ENCODE results near the gene ARHGAP24.

The ARHGAP24 gene

GRCh38 chr4:85508654-85509053 is 33.7 kb downstream of the ARHGAP24 start:
- Histone ChIP-seq H3K9me3 (ENCODE audit: severe bottlenecking) (no peaks in the 10 kb centered on the region), H3K36me3 (ENCODE audit: low read depth) (no peaks in the 10 kb centered on the region), H3K27ac (ENCODE audit: poor library complexity, severe bottlenecking) (no peak overlapping the region), H3K4me1 (ENCODE audit: insufficient read depth, poor library complexity, severe bottlenecking) (no peaks in the 10 kb centered on the region), H3K27me3 (ENCODE audit: insufficient read depth, poor library complexity, severe bottlenecking) (no peaks in the 10 kb centered on the region), H3K4me3 (ENCODE audit: severe bottlenecking) (no peak overlapping the region)
- ATAC-seq (ENCODE audit: low read depth) (no peak), DNase-seq (ENCODE audit: low spot score) (no peak)
- no peak for TF ChIP-seq CTCF (IDR thresholded peaks at IDR 0.05; ENCODE audit: poor library complexity, severe bottlenecking)

GRCh38 chr4:85509882-85510631 is 35.1 kb downstream of the ARHGAP24 start:
- TF ChIP-seq CTCF (IDR thresholded peaks at IDR 0.05; ENCODE audit: poor library complexity, severe bottlenecking) = no peak
- Histone ChIP-seq H3K27ac (ENCODE audit: poor library complexity, severe bottlenecking) (no peak overlapping the region), H3K4me3 (ENCODE audit: severe bottlenecking) (no peak overlapping the region), H3K9me3 (ENCODE audit: severe bottlenecking) (no peaks in the 10 kb centered on the region), H3K27me3 (ENCODE audit: insufficient read depth, poor library complexity, severe bottlenecking) (no peaks in the 10 kb centered on the region), H3K36me3 (ENCODE audit: low read depth) (no peaks in the 10 kb centered on the region), H3K4me1 (ENCODE audit: insufficient read depth, poor library complexity, severe bottlenecking) (no peaks in the 10 kb centered on the region)
- no peak for ATAC-seq (ENCODE audit: low read depth)
- DNase-seq (ENCODE audit: low spot score) = no peak

- Histone ChIP-seq H3K4me1 (ENCODE audit: insufficient read depth, poor library complexity, severe bottlenecking) (no peaks in the 10 kb centered on the region), H3K27me3 (ENCODE audit: insufficient read depth, poor library complexity, severe bottlenecking) (no peaks in the 10 kb centered on the region)
- TF ChIP-seq CTCF (IDR thresholded peaks at IDR 0.05; ENCODE audit: poor library complexity, severe bottlenecking) = no peak
Measured at GRCh38 chr4:85510632-85510984, 35.7 kb downstream of the ARHGAP24 start.

GRCh38 chr4:85512446-85513205 is 37.7 kb downstream of the ARHGAP24 start:
- TF ChIP-seq CTCF (IDR thresholded peaks at IDR 0.05; ENCODE audit: poor library complexity, severe bottlenecking) = no peak
- Histone ChIP-seq H3K9me3 (ENCODE audit: severe bottlenecking) (no peaks in the 10 kb centered on the region), H3K4me1 (ENCODE audit: insufficient read depth, poor library complexity, severe bottlenecking) (no peaks in the 10 kb centered on the region), H3K27me3 (ENCODE audit: insufficient read depth, poor library complexity, severe bottlenecking) (no peaks in the 10 kb centered on the region), H3K36me3 (ENCODE audit: low read depth) (no peaks in the 10 kb centered on the region), H3K27ac (ENCODE audit: poor library complexity, severe bottlenecking) (no peak overlapping the region), H3K4me3 (ENCODE audit: severe bottlenecking) (no peak overlapping the region)
- ATAC-seq (ENCODE audit: low read depth) (no peak), DNase-seq (ENCODE audit: low spot score) (no peak)

More at GRCh38 chr4:85510632-85510984, 35.7 kb downstream of the ARHGAP24 start:
- ATAC-seq (ENCODE audit: low read depth) = no peak
- Histone ChIP-seq H3K9me3 (ENCODE audit: severe bottlenecking) (no peaks in the 10 kb centered on the region), H3K27ac (ENCODE audit: poor library complexity, severe bottlenecking) (no peak overlapping the region), H3K36me3 (ENCODE audit: low read depth) (no peaks in the 10 kb centered on the region), H3K4me3 (ENCODE audit: severe bottlenecking) (no peak overlapping the region)
- DNase-seq (ENCODE audit: low spot score) = no peak

GRCh38 chr4:85514117-85514516 is 39.2 kb downstream of the ARHGAP24 start:
- Histone ChIP-seq H3K4me1 (ENCODE audit: insufficient read depth, poor library complexity, severe bottlenecking) (no peaks in the 10 kb centered on the region), H3K4me3 (ENCODE audit: severe bottlenecking) (no peak overlapping the region), H3K27ac (ENCODE audit: poor library complexity, severe bottlenecking) (no peak overlapping the region), H3K9me3 (ENCODE audit: severe bottlenecking) (no peaks in the 10 kb centered on the region), H3K36me3 (ENCODE audit: low read depth) (no peaks in the 10 kb centered on the region), H3K27me3 (ENCODE audit: insufficient read depth, poor library complexity, severe bottlenecking) (no peaks in the 10 kb centered on the region)
- ATAC-seq (ENCODE audit: low read depth) = no peak
- no peak for TF ChIP-seq CTCF (IDR thresholded peaks at IDR 0.05; ENCODE audit: poor library complexity, severe bottlenecking)
- no peak for DNase-seq (ENCODE audit: low spot score)
